Erythroblast (primary cell): Measurements from ENCODE around the gene BRPF1.

Experiments used
- DNase-seq, 2 experiments: peaks; one replicate each; lab custom pipeline; 2025; lab: John Stamatoyannopoulos, UW
- GATA1 ChIP-seq: IDR thresholded peaks from 2 replicates; pipeline ENCODE4 v1.6.1; 2011; ENCODE audit warnings: low read depth, mild to moderate bottlenecking, control low read depth, low read length, moderate library complexity
- POLR2A ChIP-seq: IDR thresholded peaks from 2 replicates; pipeline ENCODE4 v1.6.1; 2011; ENCODE audit warnings: mild to moderate bottlenecking, low read length

The BRPF1 gene

GRCh38 chr3:9692416-9692815 lies 39.1 kb upstream of the BRPF1 start:
- no peak for TF ChIP-seq POLR2A
- no peak for TF ChIP-seq GATA1
- no peak for DNase-seq

GRCh38 chr3:9695345-9695744 lies 36.2 kb upstream of the BRPF1 start:
- no peak for TF ChIP-seq POLR2A
- TF ChIP-seq GATA1 = no peak
- DNase-seq = no peak

GRCh38 chr3:9695746-9696145 lies 35.8 kb upstream of the BRPF1 start:
- TF ChIP-seq GATA1 (no peak), POLR2A (no peak)
- no peak for DNase-seq

- no peak for TF ChIP-seq GATA1
- TF ChIP-seq POLR2A = no peak
These were observed 34.9 kb upstream of the BRPF1 start for GRCh38 chr3:9696480-9697220.

GRCh38 chr3:9697892-9698291 lies 33.6 kb upstream of the BRPF1 start:
- DNase-seq = no peak
- TF ChIP-seq POLR2A (no peak), GATA1 (no peak)

More at GRCh38 chr3:9696480-9697220, 34.9 kb upstream of the BRPF1 start:
- DNase-seq = no peak

- no peak for DNase-seq
- TF ChIP-seq POLR2A = no peak
- no peak for TF ChIP-seq GATA1
These were observed 33.2 kb upstream of the BRPF1 start for GRCh38 chr3:9698293-9698692.

- no peak for DNase-seq
- no peak for TF ChIP-seq POLR2A
- no peak for TF ChIP-seq GATA1
These were observed 31.0 kb upstream of the BRPF1 start for GRCh38 chr3:9700536-9700935.

- no peak for DNase-seq
- TF ChIP-seq POLR2A = no peak
- TF ChIP-seq GATA1 = no peak
These were observed 30.5 kb upstream of the BRPF1 start for GRCh38 chr3:9701006-9701405.

GRCh38 chr3:9701711-9702110 lies 29.8 kb upstream of the BRPF1 start:
- DNase-seq = no peak
- TF ChIP-seq GATA1 (no peak), POLR2A (no peak)

GRCh38 chr3:9703240-9703639 lies 28.3 kb upstream of the BRPF1 start:
- DNase-seq = no peak

GRCh38 chr3:9703736-9704346 lies 27.7 kb upstream of the BRPF1 start, which contains the start of gene CPNE9:
Gene CPNE9, plus strand, starts transcription at chr3:9703833. Its CDS starts 164 bp downstream, at chr3:9703997.
- DNase-seq = no peak
- TF ChIP-seq POLR2A = no peak
- no peak for TF ChIP-seq GATA1

More at GRCh38 chr3:9703240-9703639, 28.3 kb upstream of the BRPF1 start:
- TF ChIP-seq GATA1 = no peak
- no peak for TF ChIP-seq POLR2A

GRCh38 chr3:9704347-9705322 lies 26.9 kb upstream of the BRPF1 start:
- TF ChIP-seq POLR2A = no peak
- no peak for TF ChIP-seq GATA1
- DNase-seq = peak; percentile 31 to 42

- TF ChIP-seq POLR2A (no peak), GATA1 (no peak)
- no peak for DNase-seq
These were observed 21.3 kb upstream of the BRPF1 start for GRCh38 chr3:9710174-9710739.
